Gastroesophageal sphincter (tissue), 3 donors: ENCODE data around the gene GPR84.
A peak's percentile ranks its signal among the peaks of the same experiment; 100 is the strongest.

Source experiments
- CTCF ChIP-seq, 4 experiments: fragments of 200-600 bp in 2 of 4; fragments of 450-650 bp in 2 of 4; sonication (generic) in 1 of 4; IDR thresholded peaks; one replicate each; pipeline ENCODE4 v1.5.1; 2017 to 2019; ENCODE audit warnings: antibody characterized with exemption in 4 of 4, mild to moderate bottlenecking in 2 of 4, moderate library complexity in 2 of 4
- POLR2AphosphoS5 ChIP-seq: sonication (generic); formaldehyde crosslinking; IDR thresholded peaks from one replicate; pipeline ENCODE4 v1.6.1; 2017; ENCODE audit warnings: antibody characterized with exemption

DNA sequence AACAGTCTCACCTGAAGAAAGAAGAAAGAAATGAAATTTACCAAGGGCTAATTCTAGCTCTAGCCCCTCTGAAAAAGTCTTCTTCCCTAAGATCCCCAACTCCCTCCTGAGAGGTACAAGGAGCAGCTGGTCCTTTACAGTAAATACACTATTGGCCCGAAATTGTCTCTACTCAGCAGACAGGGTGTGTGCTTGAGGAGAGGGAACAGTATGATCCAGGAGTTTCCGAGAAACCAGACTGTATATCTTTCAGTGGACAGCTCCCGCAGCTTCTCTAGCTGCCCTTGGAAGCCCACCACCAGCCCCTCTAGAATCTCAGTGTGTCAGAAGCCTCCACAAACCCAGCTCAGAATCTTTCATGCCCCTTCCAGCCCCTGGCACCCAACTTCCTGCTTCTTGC lies 8.1 kb downstream of the GPR84 start:
- TF ChIP-seq CTCF (IDR thresholded peaks at IDR 0.05) (no peak), POLR2AphosphoS5 (peak; percentile 69)
